ENCODE results near the gene IRF2BPL.

- TF ChIP-seq, protein P1, sequence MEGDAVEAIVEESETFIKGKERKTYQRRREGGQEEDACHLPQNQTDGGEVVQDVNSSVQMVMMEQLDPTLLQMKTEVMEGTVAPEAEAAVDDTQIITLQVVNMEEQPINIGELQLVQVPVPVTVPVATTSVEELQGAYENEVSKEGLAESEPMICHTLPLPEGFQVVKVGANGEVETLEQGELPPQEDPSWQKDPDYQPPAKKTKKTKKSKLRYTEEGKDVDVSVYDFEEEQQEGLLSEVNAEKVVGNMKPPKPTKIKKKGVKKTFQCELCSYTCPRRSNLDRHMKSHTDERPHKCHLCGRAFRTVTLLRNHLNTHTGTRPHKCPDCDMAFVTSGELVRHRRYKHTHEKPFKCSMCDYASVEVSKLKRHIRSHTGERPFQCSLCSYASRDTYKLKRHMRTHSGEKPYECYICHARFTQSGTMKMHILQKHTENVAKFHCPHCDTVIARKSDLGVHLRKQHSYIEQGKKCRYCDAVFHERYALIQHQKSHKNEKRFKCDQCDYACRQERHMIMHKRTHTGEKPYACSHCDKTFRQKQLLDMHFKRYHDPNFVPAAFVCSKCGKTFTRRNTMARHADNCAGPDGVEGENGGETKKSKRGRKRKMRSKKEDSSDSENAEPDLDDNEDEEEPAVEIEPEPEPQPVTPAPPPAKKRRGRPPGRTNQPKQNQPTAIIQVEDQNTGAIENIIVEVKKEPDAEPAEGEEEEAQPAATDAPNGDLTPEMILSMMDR (conservative IDR thresholded peaks at IDR 0.05 in 1 of 2, IDR thresholded peaks at IDR 0.05 in 1 of 2; ENCODE audit: extremely low read depth in 1 of 2, insufficient read depth in 1 of 2, low read depth in 1 of 2, low read length in 2 of 2): no peak
- no peak for TF ChIP-seq EZH2 (IDR thresholded peaks at IDR 0.05; ENCODE audit: borderline replicate concordance, low read length)
Measured at GRCh38 chr14:77033622-77034589, 5.4 kb upstream of the IRF2BPL start.

All from mammary epithelial cell (primary cell).